ENCODE data around the gene PACRG. TPM values are rescaled to one million over a fixed set of nuclear protein-coding genes. Genes with fewer than 3 reads are reported as not detected.

PACRG gene
- total RNA-seq, 1 experiment from 2014 or later: 0.26 TPM

GRCh38 chr6:163340201-163340887 lies 612.6 kb downstream of the PACRG start:
- no peak overlapping the region for H3K4me3 Mint-ChIP-seq
- Histone ChIP-seq H4K5ac (ENCODE audit: insufficient read length, low read depth, low read length) (no peak overlapping the region), H4K91ac (ENCODE audit: insufficient read length, low read depth, low read length) (no peak overlapping the region), H3K79me2 (ENCODE audit: insufficient read depth, low read length) (no peaks in the 10 kb centered on the region), H3K27ac (ENCODE audit: insufficient read length, low read depth, low read length) (no peak overlapping the region), H2BK20ac (ENCODE audit: low read depth, low read length, poor library complexity, severe bottlenecking) (no peak overlapping the region), H2AFZ (ENCODE audit: low read length) (no peak overlapping the region), H2BK12ac (ENCODE audit: insufficient read length, low read depth, low read length) (no peak overlapping the region), H2AK5ac (ENCODE audit: insufficient read length, low read length) (no peak overlapping the region), H3K9me3 (ENCODE audit: control insufficient read depth, low read depth, low read length) (no peaks in the 10 kb centered on the region), H3K4ac (ENCODE audit: low read depth, low read length) (no peak overlapping the region), H3K4me2 (ENCODE audit: insufficient read depth, insufficient read length, low read length) (no peak overlapping the region), H3K79me1 (ENCODE audit: insufficient read depth, low read depth, low read length, poor library complexity, severe bottlenecking) (no peaks in the 10 kb centered on the region), H3K56ac (ENCODE audit: insufficient read length, low read depth, low read length) (no peak overlapping the region), H3K23ac (ENCODE audit: insufficient read length, low read depth, low read length) (no peak overlapping the region), H3K14ac (ENCODE audit: insufficient read depth, low read length) (no peak overlapping the region), H4K20me1 (ENCODE audit: control insufficient read depth, insufficient read depth, insufficient read length) (no peaks in the 10 kb centered on the region), H4K8ac (replicated peaks; ENCODE audit: insufficient read length, low read depth, low read length) (no peak overlapping the region), H2BK15ac (ENCODE audit: low read depth, low read length) (no peak overlapping the region), H3K27me3 (ENCODE audit: insufficient read depth, low read length) (no peaks in the 10 kb centered on the region; the same call in 1 of the 2 replicates), H2BK120ac (ENCODE audit: low read depth, low read length, poor library complexity, severe bottlenecking) (no peak overlapping the region), H3K23me2 (ENCODE audit: insufficient read length, low read depth, low read length, poor library complexity, severe bottlenecking) (no peaks in the 10 kb centered on the region), H3K9ac (ENCODE audit: extremely low read depth, insufficient read length, low read length) (no peak overlapping the region), H2BK5ac (ENCODE audit: insufficient read length, low read length) (no peak overlapping the region), H3K18ac (ENCODE audit: insufficient read length, low read depth, low read length) (no peak overlapping the region), H3T11ph (ENCODE audit: low read length) (no peak overlapping the region), H3K4me1 (ENCODE audit: insufficient read depth, low read length) (no peaks in the 10 kb centered on the region; the same call in 1 of the 2 replicates)
- peak; percentile 55 for TF ChIP-seq CTCF (conservative IDR thresholded peaks at IDR 0.05)
- H3K27me3 Mint-ChIP-seq (ENCODE audit: low read depth): peaks cover 20% of the 10 kb centered on the region
- no peaks in the 10 kb centered on the region for H3K36me3 Mint-ChIP-seq (ENCODE audit: insufficient read depth in 1 of 3, low read depth in 3 of 3)
- peaks cover 36 to 44% of the 10 kb centered on the region in 2 experiments for H3K4me1 Mint-ChIP-seq
- no peak for DNase-seq
- H3K27ac Mint-ChIP-seq: no peak overlapping the region
- no CpG with 5 or more reads among the region's 19 CpGs for WGBS (ENCODE audit: extremely low coverage, insufficient read length, low lambda C conversion rate)
- no peaks in the 10 kb centered on the region; a peak in 1 of 5 replicates for H3K9me3 Mint-ChIP-seq
